Activated CD8-positive, alpha-beta memory T cell treated with anti-CD3 and anti-CD28 coated beads for 48 hours (primary cell): ENCODE results near the gene MYF5.

Source experiments
- DNase-seq, 3 experiments: peaks; one replicate each; pipeline ENCODE4 v3.0.0-alpha.2; 2020; ENCODE audit warnings: low read depth in 2 of 3, low spot score in 2 of 3

The MYF5 gene

GRCh38 chr12:80756875-80757274, 40.2 kb downstream of the MYF5 start:
- no peak for DNase-seq

DNA sequence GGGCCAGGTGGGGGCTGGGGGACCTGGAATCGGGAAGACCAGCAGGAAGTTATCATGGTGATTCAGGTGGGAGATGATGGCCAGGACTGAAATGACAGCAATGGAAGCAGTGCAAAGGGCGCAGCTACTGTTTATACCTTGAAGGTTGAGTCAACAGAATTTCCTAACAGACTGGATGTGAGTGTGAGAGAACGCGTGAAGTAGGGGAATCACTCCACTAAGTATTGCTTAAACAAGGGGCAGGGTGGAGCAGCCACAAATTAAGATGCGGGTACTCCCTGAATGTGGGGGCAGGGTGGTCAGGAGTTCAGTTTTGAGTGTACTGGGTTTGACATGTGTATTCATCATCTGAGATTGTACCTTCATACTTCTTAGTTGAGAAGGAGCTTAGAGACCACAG, 45.1 kb downstream of the MYF5 start:
- no peak for DNase-seq

- no peak for DNase-seq
Observed at GRCh38 chr12:80763874-80764273, 47.2 kb downstream of the MYF5 start.

GRCh38 chr12:80766210-80766609, 49.5 kb downstream of the MYF5 start:
- no peak for DNase-seq

GRCh38 chr12:80766897-80767296, 50.2 kb downstream of the MYF5 start:
- DNase-seq, result no peak
